CD14-positive monocyte (primary cell): ENCODE data around the gene FGFR1OP2. TPM values are rescaled to one million over a fixed set of nuclear protein-coding genes. Genes with fewer than 3 reads are reported as not detected.

Experiments
- DNase-seq, 3 donors: peaks; one replicate each; pipeline ENCODE4 v3.0.0-alpha.2; 2011 to 2022
- H2AFZ ChIP-seq: 2 replicates; pipeline ENCODE4 v1.6.0; 2012; ENCODE audit warnings: mild to moderate bottlenecking, low read depth, low read length, inconsistent platforms; ENCODE audit not compliant: insufficient read depth, poor library complexity, severe bottlenecking
- H3K27ac ChIP-seq, 2 donors: 1 replicate in 1 of 2; 2 replicates in 1 of 2; pipeline ENCODE4 v1.5.1; 2012 to 2013; ENCODE audit warnings: low read length in 2 of 2, control low read depth in 1 of 2, inconsistent platforms in 1 of 2, low read depth in 1 of 2, mild to moderate bottlenecking in 1 of 2
- H3K27me3 ChIP-seq, 2 donors: one replicate each; pipeline versions ENCODE4 v1.6.0 to v1.6.1; 2011 to 2013; ENCODE audit warnings: low read length in 2 of 2; ENCODE audit not compliant: control insufficient read depth in 2 of 2, insufficient read depth in 2 of 2
- H3K36me3 ChIP-seq, 2 donors: replicated peaks in 1 of 2; 1 replicate in 1 of 2; 2 replicates in 1 of 2; pipeline versions ENCODE4 v1.5.1 to v1.6.1; 2012 to 2013; ENCODE audit warnings: low read length in 2 of 2, control low read depth in 1 of 2, inconsistent platforms in 1 of 2, mild to moderate bottlenecking in 1 of 2; ENCODE audit not compliant: insufficient read depth in 2 of 2, control insufficient read depth in 1 of 2
- H3K4me1 ChIP-seq, 2 donors: 1 replicate in 1 of 2; 2 replicates in 1 of 2; pipeline versions ENCODE4 v1.5.1 to v1.6.1; 2012 to 2013; ENCODE audit warnings: low read length in 2 of 2, control low read depth in 1 of 2, inconsistent platforms in 1 of 2, mild to moderate bottlenecking in 1 of 2, moderate library complexity in 1 of 2; ENCODE audit not compliant: insufficient read depth in 2 of 2, control insufficient read depth in 1 of 2
- H3K4me2 ChIP-seq: replicated peaks from 2 replicates; pipeline ENCODE3; 2012; ENCODE audit warnings: low read length, moderate library complexity, mild to moderate bottlenecking; ENCODE audit not compliant: poor library complexity, severe bottlenecking; ENCODE audit errors: extremely low read depth
- H3K4me3 ChIP-seq, 3 experiments: fragments of 200-600 bp in 1 of 3; sonication (generic) in 1 of 3; replicated peaks in 1 of 3; 1 replicate in 2 of 3; 2 replicates in 1 of 3; pipeline ENCODE4 v1.5.1; 2011 to 2013; ENCODE audit warnings: low read length in 3 of 3, mild to moderate bottlenecking in 3 of 3, control low read depth in 2 of 3, low read depth in 2 of 3, inconsistent platforms in 1 of 3, moderate library complexity in 1 of 3
- H3K79me2 ChIP-seq: 2 replicates; pipeline ENCODE4 v1.6.0; 2012; ENCODE audit warnings: mild to moderate bottlenecking, control low read depth, inconsistent platforms, low read length, moderate library complexity; ENCODE audit not compliant: insufficient read depth
- H3K9ac ChIP-seq: 2 replicates; pipeline ENCODE4 v1.6.0; 2017; ENCODE audit warnings: low read length, mild to moderate bottlenecking; ENCODE audit not compliant: insufficient read depth, poor library complexity, severe bottlenecking
- H3K9me3 ChIP-seq, 2 donors: replicated peaks in 1 of 2; 1 replicate in 1 of 2; 2 replicates in 1 of 2; pipeline versions ENCODE4 v1.5.1 to v1.6.1; 2012 to 2013; ENCODE audit warnings: low read length in 2 of 2, control low read depth in 1 of 2; ENCODE audit not compliant: control insufficient read depth in 1 of 2, insufficient read depth in 1 of 2
- H4K20me1 ChIP-seq: 2 replicates; pipeline ENCODE4 v1.6.0; 2012; ENCODE audit warnings: mild to moderate bottlenecking, low read length, control low read depth, moderate library complexity; ENCODE audit not compliant: insufficient read depth
- H3K27ac Mint-ChIP-seq, 7 donors: one replicate each; pipeline ENCODE4 v1.8.0; 2020; ENCODE audit warnings: mild to moderate bottlenecking in 7 of 7, mixed read lengths in 7 of 7, moderate library complexity in 6 of 7, inconsistent platforms in 2 of 7
- H3K27me3 Mint-ChIP-seq, 3 donors: one replicate each; pipeline ENCODE4 v1.8.0; 2021 to 2022; ENCODE audit warnings: low read depth in 3 of 3, mild to moderate bottlenecking in 3 of 3, mixed read lengths in 3 of 3, moderate library complexity in 3 of 3, inconsistent platforms in 1 of 3
- H3K36me3 Mint-ChIP-seq, 2 donors: one replicate each; pipeline ENCODE4 v1.8.0; 2020; ENCODE audit warnings: mixed read lengths in 2 of 2, inconsistent platforms in 1 of 2, mild to moderate bottlenecking in 1 of 2
- H3K4me1 Mint-ChIP-seq: one replicate; pipeline ENCODE4 v1.8.0; 2020; ENCODE audit warnings: mild to moderate bottlenecking, mixed read lengths
- H3K4me3 Mint-ChIP-seq, 2 donors: one replicate each; pipeline ENCODE4 v1.8.0; 2020; ENCODE audit warnings: mild to moderate bottlenecking in 2 of 2, mixed read lengths in 2 of 2, moderate library complexity in 1 of 2
- H3K9me3 Mint-ChIP-seq, 7 donors: one replicate each; pipeline ENCODE4 v1.8.0; 2020 to 2022; ENCODE audit warnings: mixed read lengths in 7 of 7, mild to moderate bottlenecking in 6 of 7, moderate library complexity in 6 of 7, inconsistent platforms in 2 of 7
- CTCF ChIP-seq: fragments of 200-600 bp; IDR thresholded peaks from one replicate; pipeline ENCODE4 v1.8.0; 2022; ENCODE audit warnings: antibody characterized with exemption, mild to moderate bottlenecking
- WGBS: methylation state at CpG from one replicate; pipeline ENCODE4 v1.1.5; 2013; ENCODE audit warnings: missing lambda C conversion rate; ENCODE audit not compliant: insufficient coverage; 5-methylcytosine and 5-hydroxymethylcytosine counted together
- intact Hi-C, 2 donors: fragments of 100-400 bp; cut with micrococcal nuclease; formaldehyde crosslinking; loops; one replicate each; pipeline versions ENCODE4 v1.15.0 to v1.15.1; 2023
- polyA plus RNA-seq, 3 donors: library from polyadenylated mRNA; depleted of rRNA in 1 of 3; unstranded in 2 of 3; stranded (reverse) in 1 of 3; fragments of 300-500 nt in 2 of 3; fragments of >200 nt in 1 of 3; fragmentation: Illumina TruSeq in 2 of 3; gene quantifications; 1 replicate in 2 of 3; 2 replicates in 1 of 3; pipeline ENCODE4 v1.2.3, GENCODE V29; 2012 to 2021

FGFR1OP2 gene
- polyA plus RNA-seq, 3 donors = 29.8 to 68.9 (median 66.4) TPM

- Mint-ChIP-seq H3K27me3 (peaks cover 0 to 2% (median 0%) of the 10 kb centered on the region in 3 donors), H3K36me3 (peaks cover 0 to 5% of the 10 kb centered on the region in 2 donors), H3K9me3 (no peaks in the 10 kb centered on the region), H3K27ac (no peak overlapping the region), H3K4me1 (peaks cover 2% of the 10 kb centered on the region), H3K4me3 (no peak overlapping the region)
- no peak overlapping the region for H3K9ac ChIP-seq
- no peak for DNase-seq
- 100% methylated on average over 1 of the region's 1 CpG for WGBS
- intact Hi-C loops = no loop called here
- H3K4me2 ChIP-seq = no peak overlapping the region
- H3K27ac ChIP-seq = no peak overlapping the region
- H3K4me3 ChIP-seq = no peak overlapping the region
- no peaks in the 10 kb centered on the region for H3K79me2 ChIP-seq
- no peaks in the 10 kb centered on the region for H3K27me3 ChIP-seq
- H3K9me3 ChIP-seq = no peaks in the 10 kb centered on the region
- no peak overlapping the region for H2AFZ ChIP-seq
- no peaks in the 10 kb centered on the region for H3K36me3 ChIP-seq
- TF ChIP-seq CTCF = no peak
- no peaks in the 10 kb centered on the region for H3K4me1 ChIP-seq
- H4K20me1 ChIP-seq = no peaks in the 10 kb centered on the region
These were observed 46.6 kb upstream of the FGFR1OP2 start for GRCh38 chr12:26891704-26892103.

- H3K36me3 ChIP-seq = peaks cover 0 to 19% of the 10 kb centered on the region in 2 donors
- Mint-ChIP-seq H3K27ac (no peak overlapping the region), H3K4me1 (no peaks in the 10 kb centered on the region), H3K36me3 (peaks cover 19 to 30% of the 10 kb centered on the region in 2 donors), H3K4me3 (no peak overlapping the region), H3K9me3 (peaks cover 0 to 6% (median 0%) of the 10 kb centered on the region in 7 donors), H3K27me3 (peaks cover 0 to 2% (median 0%) of the 10 kb centered on the region in 3 donors)
- no peak overlapping the region for H3K4me3 ChIP-seq
- TF ChIP-seq CTCF = no peak
- peaks cover 0 to 3% of the 10 kb centered on the region in 2 donors for H3K9me3 ChIP-seq
- H3K27me3 ChIP-seq = no peaks in the 10 kb centered on the region
- no peak for DNase-seq
- H3K27ac ChIP-seq = no peak overlapping the region
- no peaks in the 10 kb centered on the region for H3K4me1 ChIP-seq
- H3K79me2 ChIP-seq = no peaks in the 10 kb centered on the region
- no peaks in the 10 kb centered on the region for H4K20me1 ChIP-seq
- WGBS = 100% methylated on average over 3 of the region's 4 CpGs
- no peak overlapping the region for H3K4me2 ChIP-seq
- no peak overlapping the region for H2AFZ ChIP-seq
- H3K9ac ChIP-seq = no peak overlapping the region
- intact Hi-C loops = no loop called here
These were observed 42.6 kb upstream of the FGFR1OP2 start for GRCh38 chr12:26895672-26896071.
